ENCODE data around the gene IGSF3.

Gene IGSF3

GRCh38 chr1:116686723-116687352 lies 19.3 kb upstream of the IGSF3 start:
- no peak for DNase-seq

GRCh38 chr1:116686175-116686574 lies 18.6 kb upstream of the IGSF3 start:
- no peak for DNase-seq

GRCh38 chr1:116684575-116684974 lies 17.0 kb upstream of the IGSF3 start:
- no peak for DNase-seq

GRCh38 chr1:116682641-116683221 lies 15.2 kb upstream of the IGSF3 start:
- no peak for DNase-seq

- no peak for DNase-seq
These were observed 13.9 kb upstream of the IGSF3 start for GRCh38 chr1:116681343-116681899.

GRCh38 chr1:116680752-116681151 lies 13.2 kb upstream of the IGSF3 start:
- no peak for DNase-seq

GRCh38 chr1:116679828-116680628 lies 12.5 kb upstream of the IGSF3 start:
- DNase-seq = no peak

GRCh38 chr1:116679091-116679827 lies 11.7 kb upstream of the IGSF3 start:
- no peak for DNase-seq

GRCh38 chr1:116678732-116679090 lies 11.2 kb upstream of the IGSF3 start:
- DNase-seq = no peak

- no peak for DNase-seq
These were observed 10.0 kb upstream of the IGSF3 start for GRCh38 chr1:116677474-116678062.

- no peak for DNase-seq
These were observed 8.8 kb upstream of the IGSF3 start for GRCh38 chr1:116676291-116676690.

GRCh38 chr1:116674751-116675150 lies 7.2 kb upstream of the IGSF3 start:
- DNase-seq = no peak

GRCh38 chr1:116674011-116674531 lies 6.5 kb upstream of the IGSF3 start:
- DNase-seq = no peak

GRCh38 chr1:116671912-116672311 lies 4.4 kb upstream of the IGSF3 start:
- no peak for DNase-seq

- DNase-seq = no peak
These were observed 3.7 kb upstream of the IGSF3 start for GRCh38 chr1:116671072-116671760.

- DNase-seq = no peak
These were observed 744 bp upstream of the IGSF3 start for GRCh38 chr1:116668277-116668676.

GRCh38 chr1:116667078-116667574 lies 407 bp downstream of the IGSF3 start:
- DNase-seq = peak in 1 of 58 donors; percentile 30

- DNase-seq = peak in 4 of 58 donors; percentile 7 to 16 (median 12)
These were observed 1.1 kb downstream of the IGSF3 start for GRCh38 chr1:116666187-116667077.

- no peak for DNase-seq
These were observed 2.6 kb downstream of the IGSF3 start for GRCh38 chr1:116664978-116665371.

Data from anterior cingulate cortex (tissue), 58 donors.